Natural killer cell (primary cell): ENCODE measurements around the gene ZNF497. TPM values are rescaled to one million over a fixed set of nuclear protein-coding genes. Genes with fewer than 3 reads are reported as not detected.
A peak's percentile ranks its signal among the peaks of the same experiment; 100 is the strongest.

Experiments
- ATAC-seq, 3 donors: fragments of 150-1000 bp in 2 of 3; fragments of 200-7000 bp in 1 of 3; cut with Tn5 transposase; 1 replicate in 1 of 3; 2 replicates in 2 of 3; pipeline ENCODE4 v1.10.0; 2021; ENCODE audit warnings: mild to moderate bottlenecking in 2 of 3, moderate library complexity in 2 of 3
- DNase-seq, 2 donors: peaks; one replicate each; pipeline versions ENCODE4 v3.0.0 to v3.0.0-alpha.2; 2013 to 2021; ENCODE audit warnings: mixed read lengths in 1 of 2
- H3K27ac ChIP-seq: one replicate; pipeline ENCODE4 v1.5.1; 2013; ENCODE audit warnings: mild to moderate bottlenecking, low read length
- H3K27me3 ChIP-seq: one replicate; pipeline ENCODE4 v1.6.1; 2013; ENCODE audit warnings: low read length; ENCODE audit not compliant: control insufficient read depth, insufficient read depth
- H3K36me3 ChIP-seq: one replicate; pipeline ENCODE4 v1.6.1; 2013; ENCODE audit warnings: low read length; ENCODE audit not compliant: control insufficient read depth, insufficient read depth
- H3K4me1 ChIP-seq: one replicate; pipeline ENCODE4 v1.6.1; 2013; ENCODE audit warnings: low read length; ENCODE audit not compliant: control insufficient read depth, insufficient read depth
- H3K4me3 ChIP-seq: one replicate; pipeline ENCODE4 v1.5.1; 2013; ENCODE audit warnings: low read length
- H3K9me3 ChIP-seq: one replicate; pipeline ENCODE4 v1.6.1; 2013; ENCODE audit warnings: low read length; ENCODE audit not compliant: control insufficient read depth, insufficient read depth
- H3K27ac Mint-ChIP-seq, 2 donors: one replicate each; pipeline ENCODE4 v1.8.0; 2022; ENCODE audit warnings: mild to moderate bottlenecking in 2 of 2, mixed read lengths in 2 of 2, moderate library complexity in 1 of 2
- H3K27me3 Mint-ChIP-seq, 2 donors: one replicate each; pipeline ENCODE4 v1.8.0; 2022; ENCODE audit warnings: low read depth in 2 of 2, mixed read lengths in 2 of 2
- H3K36me3 Mint-ChIP-seq: one replicate; pipeline ENCODE4 v1.8.0; 2022; ENCODE audit warnings: mixed read lengths
- H3K4me1 Mint-ChIP-seq, 2 donors: one replicate each; pipeline ENCODE4 v1.8.0; 2022; ENCODE audit warnings: mixed read lengths in 2 of 2
- H3K4me3 Mint-ChIP-seq: one replicate; pipeline ENCODE4 v1.8.0; 2022; ENCODE audit warnings: mild to moderate bottlenecking, moderate library complexity, mixed read lengths
- H3K9me3 Mint-ChIP-seq, 2 donors: one replicate each; pipeline ENCODE4 v1.8.0; 2022; ENCODE audit warnings: mixed read lengths in 2 of 2
- WGBS: methylation state at CpG from one replicate; pipeline ENCODE4 v1.1.7; 2013; ENCODE audit warnings: missing lambda C conversion rate; ENCODE audit not compliant: insufficient coverage; 5-methylcytosine and 5-hydroxymethylcytosine counted together
- intact Hi-C: fragments of 100-400 bp; cut with micrococcal nuclease; formaldehyde crosslinking; loops from one replicate; pipeline ENCODE4 v1.14.2; 2022
- total RNA-seq, 4 donors: library from RNA; stranded (reverse); fragments of 120-200 nt in 1 of 4; gene quantifications; one replicate each; pipeline versions ENCODE4 v1.2.3 to v1.2.4, GENCODE V29; 2013 to 2022
- TF ChIP-seq, protein P1 (sequence below): fragments of 200-600 bp; IDR thresholded peaks from one replicate; pipeline ENCODE4 v1.8.0; 2022; ENCODE audit warnings: antibody characterized with exemption

Gene ZNF497
- total RNA-seq, 3 donors from 2014 or later (not counting 1 experiment from before 2014, with no cell fraction given) = 0.40 to 0.61 (median 0.60) TPM

DNA sequence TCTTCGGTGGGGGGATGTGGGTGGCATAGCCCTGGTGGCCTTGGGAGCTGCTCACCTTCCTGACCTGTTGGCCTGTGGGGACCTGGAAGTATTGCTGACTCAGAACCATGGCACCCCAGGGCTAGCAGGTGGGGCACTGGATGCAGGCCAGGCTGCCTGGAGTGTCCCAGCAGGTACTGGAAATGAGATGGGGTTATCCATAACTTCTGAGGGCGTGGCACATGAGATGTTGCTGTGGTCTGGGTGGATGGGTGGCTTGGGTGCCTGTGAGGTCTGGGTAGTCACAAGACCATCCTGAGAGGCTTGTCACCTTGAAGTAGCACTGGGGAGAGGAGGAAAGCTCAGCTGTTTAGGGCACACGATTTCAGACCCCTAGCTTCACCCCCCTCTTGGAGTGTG lies 32.3 kb upstream of the ZNF497 start:
- H3K27ac ChIP-seq = no peak overlapping the region
- H3K27me3 ChIP-seq = peaks cover 10% of the 10 kb centered on the region
- Mint-ChIP-seq H3K9me3 (no peaks in the 10 kb centered on the region), H3K27me3 (peaks cover 0 to 20% of the 10 kb centered on the region in 2 donors), H3K36me3 (peaks cover 8% of the 10 kb centered on the region), H3K27ac (no peak overlapping the region), H3K4me3 (no peak overlapping the region), H3K4me1 (peaks cover 0 to 4% of the 10 kb centered on the region in 2 donors)
- H3K4me1 ChIP-seq = peaks cover 3% of the 10 kb centered on the region
- 94% methylated on average over 2 of the region's 3 CpGs for WGBS
- intact Hi-C loops = no loop called here
- peaks cover 29% of the 10 kb centered on the region for H3K36me3 ChIP-seq
- H3K9me3 ChIP-seq = no peaks in the 10 kb centered on the region
- TF ChIP-seq, protein P1, sequence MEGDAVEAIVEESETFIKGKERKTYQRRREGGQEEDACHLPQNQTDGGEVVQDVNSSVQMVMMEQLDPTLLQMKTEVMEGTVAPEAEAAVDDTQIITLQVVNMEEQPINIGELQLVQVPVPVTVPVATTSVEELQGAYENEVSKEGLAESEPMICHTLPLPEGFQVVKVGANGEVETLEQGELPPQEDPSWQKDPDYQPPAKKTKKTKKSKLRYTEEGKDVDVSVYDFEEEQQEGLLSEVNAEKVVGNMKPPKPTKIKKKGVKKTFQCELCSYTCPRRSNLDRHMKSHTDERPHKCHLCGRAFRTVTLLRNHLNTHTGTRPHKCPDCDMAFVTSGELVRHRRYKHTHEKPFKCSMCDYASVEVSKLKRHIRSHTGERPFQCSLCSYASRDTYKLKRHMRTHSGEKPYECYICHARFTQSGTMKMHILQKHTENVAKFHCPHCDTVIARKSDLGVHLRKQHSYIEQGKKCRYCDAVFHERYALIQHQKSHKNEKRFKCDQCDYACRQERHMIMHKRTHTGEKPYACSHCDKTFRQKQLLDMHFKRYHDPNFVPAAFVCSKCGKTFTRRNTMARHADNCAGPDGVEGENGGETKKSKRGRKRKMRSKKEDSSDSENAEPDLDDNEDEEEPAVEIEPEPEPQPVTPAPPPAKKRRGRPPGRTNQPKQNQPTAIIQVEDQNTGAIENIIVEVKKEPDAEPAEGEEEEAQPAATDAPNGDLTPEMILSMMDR = no peak
- no peak for DNase-seq
- H3K4me3 ChIP-seq = no peak overlapping the region
- ATAC-seq = no peak

DNA sequence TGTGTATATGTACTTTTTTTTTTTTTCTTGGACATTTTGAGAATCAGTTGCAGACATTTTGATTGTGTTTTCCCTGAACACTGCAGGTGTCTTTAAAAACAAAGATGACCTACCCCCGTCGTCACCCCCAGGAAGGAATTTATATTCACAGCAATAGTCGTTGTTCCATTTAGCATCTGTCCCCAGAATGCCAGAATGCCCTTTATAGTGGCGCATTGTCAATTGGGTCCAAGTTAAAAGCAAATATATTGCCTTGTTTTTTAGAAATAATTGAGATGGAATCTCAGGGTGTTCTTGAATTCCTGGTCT lies 31.1 kb upstream of the ZNF497 start:
- H3K27ac ChIP-seq = no peak overlapping the region
- no peaks in the 10 kb centered on the region for H3K9me3 Mint-ChIP-seq
- peaks cover 3% of the 10 kb centered on the region for H3K4me1 ChIP-seq
- intact Hi-C loops = no loop called here
- peaks cover 8% of the 10 kb centered on the region for H3K36me3 Mint-ChIP-seq
- H3K36me3 ChIP-seq = peaks cover 34% of the 10 kb centered on the region
- DNase-seq = no peak
- TF ChIP-seq, protein P1 = no peak
- H3K9me3 ChIP-seq = no peaks in the 10 kb centered on the region
- peaks cover 10% of the 10 kb centered on the region for H3K27me3 ChIP-seq
- H3K27me3 Mint-ChIP-seq = peaks cover 0 to 16% of the 10 kb centered on the region in 2 donors
- H3K27ac Mint-ChIP-seq = no peak overlapping the region
- H3K4me1 Mint-ChIP-seq = peaks cover 0 to 10% of the 10 kb centered on the region in 2 donors
- H3K4me3 ChIP-seq = no peak overlapping the region
- no peak overlapping the region for H3K4me3 Mint-ChIP-seq
- ATAC-seq = no peak
- WGBS = 97% methylated on average over 4 of the region's 4 CpGs

DNA sequence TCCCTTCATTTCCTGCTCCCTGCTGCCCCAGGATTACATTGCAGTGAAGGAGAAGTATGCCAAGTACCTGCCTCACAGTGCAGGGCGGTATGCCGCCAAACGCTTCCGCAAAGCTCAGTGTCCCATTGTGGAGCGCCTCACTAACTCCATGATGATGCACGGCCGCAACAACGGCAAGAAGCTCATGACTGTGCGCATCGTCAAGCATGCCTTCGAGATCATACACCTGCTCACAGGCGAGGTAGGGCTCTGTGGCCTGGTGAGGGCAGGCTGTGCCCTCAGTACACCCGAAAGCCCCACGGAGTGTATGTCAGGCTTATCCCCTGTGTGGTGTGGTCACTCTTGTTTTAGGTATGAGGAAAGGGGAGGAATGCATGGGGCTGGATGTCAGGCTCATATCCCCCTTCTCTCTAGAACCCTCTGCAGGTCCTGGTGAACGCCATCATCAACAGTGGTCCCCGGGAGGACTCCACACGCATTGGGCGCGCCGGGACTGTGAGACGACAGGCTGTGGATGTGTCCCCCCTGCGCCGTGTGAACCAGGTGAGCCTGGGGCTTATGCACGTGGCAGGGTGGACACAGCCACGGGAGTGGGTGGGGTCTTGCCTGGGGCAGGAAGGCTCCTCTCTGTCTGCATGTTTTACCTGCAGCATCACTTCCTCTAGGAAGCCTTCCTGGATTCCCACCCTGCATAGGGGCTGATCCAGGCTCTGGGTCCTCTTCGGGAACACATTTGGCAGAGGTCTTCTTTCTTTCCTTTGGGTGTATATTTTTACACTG lies 30.6 kb upstream of the ZNF497 start:
- Mint-ChIP-seq H3K36me3 (peaks cover 8% of the 10 kb centered on the region), H3K27me3 (peaks cover 0 to 14% of the 10 kb centered on the region in 2 donors), H3K9me3 (no peaks in the 10 kb centered on the region), H3K27ac (no peak overlapping the region), H3K4me3 (no peak overlapping the region), H3K4me1 (peaks cover under 1 to 12% of the 10 kb centered on the region in 2 donors)
- Histone ChIP-seq H3K27me3 (peaks cover 10% of the 10 kb centered on the region), H3K36me3 (peaks cover 35% of the 10 kb centered on the region), H3K9me3 (no peaks in the 10 kb centered on the region), H3K27ac (no peak overlapping the region), H3K4me3 (no peak overlapping the region), H3K4me1 (peaks cover 4% of the 10 kb centered on the region)
- intact Hi-C loops = no loop called here
- 95% methylated on average over 26 of the region's 26 CpGs for WGBS
- ATAC-seq = no peak
- TF ChIP-seq, protein P1 = no peak
- DNase-seq = no peak

DNA sequence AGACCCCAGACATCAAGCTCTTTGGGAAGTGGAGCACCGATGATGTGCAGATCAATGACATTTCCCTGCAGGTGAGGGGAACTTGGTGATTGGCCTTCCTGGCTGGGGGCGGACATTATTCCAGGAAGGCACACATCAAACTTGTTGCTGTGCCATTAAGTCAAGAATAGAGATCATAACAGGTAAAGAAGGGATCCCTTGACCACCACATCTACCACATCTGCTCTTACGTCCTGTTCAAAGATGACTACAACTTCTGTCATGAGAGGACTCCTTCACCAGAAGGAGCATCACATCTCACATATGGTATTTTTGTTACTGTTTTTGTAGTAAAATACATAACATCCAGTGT lies 25.6 kb upstream of the ZNF497 start:
- Mint-ChIP-seq H3K27me3 (no peaks in the 10 kb centered on the region), H3K9me3 (no peaks in the 10 kb centered on the region), H3K4me3 (peak overlapping the region; percentile 97), H3K27ac (peak overlapping the region; percentile 98), H3K36me3 (no peaks in the 10 kb centered on the region), H3K4me1 (peaks cover 14 to 37% of the 10 kb centered on the region in 2 donors)
- WGBS = 83% methylated on average over 2 of the region's 3 CpGs
- TF ChIP-seq, protein P1 = no peak
- intact Hi-C loops = loop anchor here (10.0 kb wide), 1 partner anchor 203 kb away; the partner anchor contains the start of gene ZNF274
- H3K27ac ChIP-seq = peak overlapping the region; percentile 96
- no peaks in the 10 kb centered on the region for H3K9me3 ChIP-seq
- peaks cover 18% of the 10 kb centered on the region for H3K36me3 ChIP-seq
- no peak for ATAC-seq
- DNase-seq = no peak
- H3K27me3 ChIP-seq = no peaks in the 10 kb centered on the region
- peaks cover 30% of the 10 kb centered on the region for H3K4me1 ChIP-seq
- peak overlapping the region; percentile 55 for H3K4me3 ChIP-seq
